Measurements from ENCODE around the gene UNC119.

GRCh38 chr17:28524476-28525424 lies 27.7 kb downstream of the UNC119 start:
- TF ChIP-seq CTCF (IDR thresholded peaks at IDR 0.05; ENCODE audit: low read depth, low read length, poor library complexity, severe bottlenecking) (no peak), EZH2phosphoT487 (IDR thresholded peaks at IDR 0.05; ENCODE audit: borderline replicate concordance, low read length) (no peak)
